Transverse colon (tissue), 4 donors: ENCODE data around the gene RNF126.

ENCODE experiments used
- POLR2A ChIP-seq: fragments of 450-650 bp; IDR thresholded peaks from one replicate; pipeline ENCODE4 v1.6.1; 2016; ENCODE audit warnings: antibody characterized with exemption, mild to moderate bottlenecking, moderate library complexity
- POLR2AphosphoS5 ChIP-seq, 3 donors: sonication (generic); formaldehyde crosslinking; IDR thresholded peaks; one replicate each; pipeline ENCODE4 v1.6.1; 2016; ENCODE audit warnings: antibody characterized with exemption in 3 of 3
- TF ChIP-seq, protein P1 (sequence below), 5 experiments: fragments of 200-600 bp in 3 of 5; fragments of 450-650 bp in 2 of 5; sonication (generic) in 3 of 5; IDR thresholded peaks; 1 replicate in 2 of 5; 2 replicates in 3 of 5; pipeline ENCODE4 v1.5.1; 2016 to 2017; ENCODE audit warnings: antibody characterized with exemption in 5 of 5, inconsistent platforms in 3 of 5, mild to moderate bottlenecking in 2 of 5, moderate library complexity in 1 of 5

DNA sequence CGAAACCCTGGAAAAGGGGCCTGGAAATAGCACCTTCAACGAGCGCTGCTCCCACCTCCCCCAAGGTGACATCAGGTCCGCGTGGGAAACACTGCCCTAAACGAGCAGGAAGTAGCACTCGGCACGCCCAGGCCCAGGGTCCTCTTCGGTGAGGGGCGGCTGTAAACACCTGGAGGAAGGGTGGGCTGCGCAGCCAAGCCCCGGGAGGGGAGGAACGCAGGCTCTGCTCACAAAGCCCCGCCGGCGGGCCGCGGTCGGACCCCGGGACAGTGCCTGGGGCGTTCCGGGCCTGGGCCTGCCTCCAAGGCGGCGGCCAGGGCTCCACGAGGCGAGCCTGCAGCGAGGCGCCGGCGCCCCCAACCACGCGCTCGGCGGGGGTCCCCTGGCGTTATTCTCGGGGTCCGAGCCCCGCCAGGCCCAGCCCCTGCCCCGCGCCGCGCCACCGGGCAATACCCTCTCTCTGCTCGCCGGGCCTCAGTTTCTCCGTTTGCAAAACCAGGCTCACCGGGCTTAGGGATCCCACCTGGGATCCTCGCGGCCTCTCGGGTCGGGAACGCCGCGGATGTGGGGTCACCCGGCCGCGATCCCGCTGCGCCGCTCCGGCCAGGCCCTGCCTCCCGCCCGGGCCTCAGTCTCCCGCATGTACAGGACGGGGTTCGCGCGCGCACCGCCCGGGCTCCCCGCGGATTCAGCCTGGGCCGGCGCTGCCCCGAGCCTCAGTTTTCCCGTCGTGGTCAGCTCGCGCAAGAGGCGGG lies 630 bp downstream of the RNF126 start:
- TF ChIP-seq, protein P1, sequence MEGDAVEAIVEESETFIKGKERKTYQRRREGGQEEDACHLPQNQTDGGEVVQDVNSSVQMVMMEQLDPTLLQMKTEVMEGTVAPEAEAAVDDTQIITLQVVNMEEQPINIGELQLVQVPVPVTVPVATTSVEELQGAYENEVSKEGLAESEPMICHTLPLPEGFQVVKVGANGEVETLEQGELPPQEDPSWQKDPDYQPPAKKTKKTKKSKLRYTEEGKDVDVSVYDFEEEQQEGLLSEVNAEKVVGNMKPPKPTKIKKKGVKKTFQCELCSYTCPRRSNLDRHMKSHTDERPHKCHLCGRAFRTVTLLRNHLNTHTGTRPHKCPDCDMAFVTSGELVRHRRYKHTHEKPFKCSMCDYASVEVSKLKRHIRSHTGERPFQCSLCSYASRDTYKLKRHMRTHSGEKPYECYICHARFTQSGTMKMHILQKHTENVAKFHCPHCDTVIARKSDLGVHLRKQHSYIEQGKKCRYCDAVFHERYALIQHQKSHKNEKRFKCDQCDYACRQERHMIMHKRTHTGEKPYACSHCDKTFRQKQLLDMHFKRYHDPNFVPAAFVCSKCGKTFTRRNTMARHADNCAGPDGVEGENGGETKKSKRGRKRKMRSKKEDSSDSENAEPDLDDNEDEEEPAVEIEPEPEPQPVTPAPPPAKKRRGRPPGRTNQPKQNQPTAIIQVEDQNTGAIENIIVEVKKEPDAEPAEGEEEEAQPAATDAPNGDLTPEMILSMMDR (IDR thresholded peaks at IDR 0.05), result no peak
- TF ChIP-seq POLR2A (peak; percentile 35), POLR2AphosphoS5 (IDR thresholded peaks at IDR 0.05) (peak in 2 of 3 donors; percentile 41 to 63)
